Measurements from ENCODE around the gene STAM. TPM values are rescaled to one million over a fixed set of nuclear protein-coding genes. Genes with fewer than 3 reads are reported as not detected.
A peak's percentile ranks its signal among the peaks of the same experiment; 100 is the strongest.

Gene STAM
- total RNA-seq, 2 experiments from 2014 or later = 52.4 to 53.3 TPM

- H3K4me1 Mint-ChIP-seq (ENCODE audit: low read depth) = no peaks in the 10 kb centered on the region
- ATAC-seq (ENCODE audit: poor library complexity) (no peak), DNase-seq (no peak)
- H3K27me3 Mint-ChIP-seq = no peaks in the 10 kb centered on the region
- ChIA-PET CTCF (interaction anchor here (1.0 kb wide), 1 partner anchor 119 kb away, joined by 4 read pairs; the partner anchor contains the start of gene HACD1), POLR2A (no interaction called here)
- intact Hi-C loops (cut with DNase I, micrococcal nuclease) = no loop called here
- Histone ChIP-seq H3K9me3 (ENCODE audit: control insufficient read depth in 1 of 2, insufficient read depth in 1 of 2, low read length in 2 of 2) (no peaks in the 10 kb centered on the region), H3K4me3 (ENCODE audit: low read length) (no peak overlapping the region), H3K27me3 (ENCODE audit: control insufficient read depth in 1 of 2, insufficient read depth in 2 of 2, low read length in 2 of 2) (no peaks in the 10 kb centered on the region), H3K36me3 (ENCODE audit: insufficient read depth, low read length) (no peaks in the 10 kb centered on the region), H3K27ac (ENCODE audit: low read depth in 1 of 2, low read length in 2 of 2) (no peak overlapping the region), H3K4me1 (ENCODE audit: insufficient read depth, low read length) (no peaks in the 10 kb centered on the region)
- H3K36me3 Mint-ChIP-seq (ENCODE audit: low read depth) = no peaks in the 10 kb centered on the region
- no peaks in the 10 kb centered on the region for H3K9me3 Mint-ChIP-seq
- no peak overlapping the region for H3K27ac Mint-ChIP-seq
- TF ChIP-seq CTCF (IDR thresholded peaks at IDR 0.05) = no peak
- H3K4me3 Mint-ChIP-seq = no peak overlapping the region
These were observed 92.3 kb downstream of the STAM start for GRCh38 chr10:17736223-17736622.

GRCh38 chr10:17737027-17737965 is 93.3 kb downstream of the STAM start:
- Mint-ChIP-seq H3K27me3 (no peaks in the 10 kb centered on the region), H3K4me3 (no peak overlapping the region), H3K27ac (no peak overlapping the region), H3K4me1 (ENCODE audit: low read depth) (no peaks in the 10 kb centered on the region), H3K9me3 (no peaks in the 10 kb centered on the region), H3K36me3 (ENCODE audit: low read depth) (no peaks in the 10 kb centered on the region)
- no peaks in the 10 kb centered on the region for H3K4me1 ChIP-seq (ENCODE audit: insufficient read depth, low read length)
- no peaks in the 10 kb centered on the region for H3K27me3 ChIP-seq (ENCODE audit: control insufficient read depth in 1 of 2, insufficient read depth in 2 of 2, low read length in 2 of 2)
- no peaks in the 10 kb centered on the region for H3K9me3 ChIP-seq (ENCODE audit: control insufficient read depth in 1 of 2, insufficient read depth in 1 of 2, low read length in 2 of 2)
- ChIA-PET CTCF (interaction anchor here (0.6 to 1.4 kb wide), 3 partner anchors 104 to 920 kb away, joined by 3 to 4 read pairs (median 3); partner anchors contain the start of genes HACD1 and RSU1), POLR2A (no interaction called here)
- peak; percentile 79 for TF ChIP-seq CTCF (IDR thresholded peaks at IDR 0.05)
- H3K27ac ChIP-seq (ENCODE audit: low read depth in 1 of 2, low read length in 2 of 2) = no peak overlapping the region
- no peak for ATAC-seq (ENCODE audit: poor library complexity)
- no peak overlapping the region for H3K4me3 ChIP-seq (ENCODE audit: low read length)
- peak in 3 of 14 experiments; percentile 36 to 62 (median 49) for DNase-seq
- intact Hi-C loops (cut with DNase I, micrococcal nuclease) = no loop called here
- no peaks in the 10 kb centered on the region for H3K36me3 ChIP-seq (ENCODE audit: insufficient read depth, low read length)

- H3K36me3 Mint-ChIP-seq (ENCODE audit: low read depth) = no peaks in the 10 kb centered on the region
- ChIA-PET POLR2A (no interaction called here), CTCF (no interaction called here)
- no peaks in the 10 kb centered on the region for H3K27me3 Mint-ChIP-seq
- H3K27me3 ChIP-seq (ENCODE audit: control insufficient read depth in 1 of 2, insufficient read depth in 2 of 2, low read length in 2 of 2) = no peaks in the 10 kb centered on the region
- no peak overlapping the region for H3K27ac Mint-ChIP-seq
- no peak overlapping the region for H3K4me3 ChIP-seq (ENCODE audit: low read length)
- no peak overlapping the region for H3K4me3 Mint-ChIP-seq
- intact Hi-C loops (cut with DNase I, micrococcal nuclease) = loop anchor here (1.0 to 10.0 kb wide), 3 partner anchors 133 to 916 kb away; no protein-coding TSS in a partner anchor
- H3K36me3 ChIP-seq (ENCODE audit: insufficient read depth, low read length) = no peaks in the 10 kb centered on the region
- no peaks in the 10 kb centered on the region for H3K4me1 ChIP-seq (ENCODE audit: insufficient read depth, low read length)
- no peak for TF ChIP-seq CTCF (IDR thresholded peaks at IDR 0.05)
- DNase-seq (no peak), ATAC-seq (ENCODE audit: poor library complexity) (no peak)
- no peaks in the 10 kb centered on the region for H3K9me3 ChIP-seq (ENCODE audit: control insufficient read depth in 1 of 2, insufficient read depth in 1 of 2, low read length in 2 of 2)
- no peaks in the 10 kb centered on the region for H3K9me3 Mint-ChIP-seq
- no peak overlapping the region for H3K27ac ChIP-seq (ENCODE audit: low read depth in 1 of 2, low read length in 2 of 2)
- peaks cover 5% of the 10 kb centered on the region for H3K4me1 Mint-ChIP-seq (ENCODE audit: low read depth)
These were observed 96.7 kb downstream of the STAM start for GRCh38 chr10:17740668-17741067.
